Measurements from ENCODE around the gene SLC25A39. TPM values are rescaled to one million over a fixed set of nuclear protein-coding genes. Genes with fewer than 3 reads are reported as not detected.

Gene SLC25A39
- total and polyA plus RNA-seq, 2 of the 13 experiments (the other 11 are each of a cell fraction or from before 2014, with no cell fraction given): 144 to 151 TPM

DNA sequence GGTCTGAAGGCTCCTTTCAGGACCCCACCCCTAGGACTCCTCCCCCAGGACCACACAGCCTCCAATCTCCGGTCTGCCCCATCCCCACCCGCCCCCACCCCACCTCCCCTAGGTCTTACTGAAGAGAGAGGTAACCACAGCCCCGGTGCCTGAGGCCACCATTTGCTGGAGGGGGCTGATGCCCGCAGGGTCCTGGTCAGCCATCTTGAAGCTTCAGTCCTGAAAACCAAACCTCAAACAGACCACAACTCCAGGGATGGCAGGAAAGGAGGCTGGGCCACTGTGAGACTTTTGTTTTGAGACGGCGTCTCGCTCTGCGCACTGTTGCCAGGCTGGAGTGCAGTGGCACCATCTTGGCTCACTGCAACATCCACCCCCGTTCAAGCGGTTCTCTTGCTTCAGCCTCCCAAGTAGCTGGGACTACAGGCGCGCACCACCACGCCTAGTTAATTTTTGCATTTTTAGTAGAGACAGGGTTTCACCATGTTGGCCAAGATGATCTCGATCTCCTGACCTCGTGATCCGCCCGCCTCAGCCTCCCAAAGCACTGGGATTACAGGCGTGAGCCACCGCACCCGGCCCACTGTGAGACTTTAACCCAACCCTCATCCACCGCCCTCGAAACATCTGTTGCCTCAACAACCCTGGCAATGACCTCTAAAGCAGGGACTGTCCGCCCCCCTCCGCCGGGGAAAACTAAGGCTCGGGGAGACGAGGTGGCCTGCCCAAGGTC, 1.1 kb downstream of the SLC25A39 start (continued):
- TF ChIP-seq USF2 (IDR thresholded peaks at IDR 0.05; ENCODE audit: low read depth, low read length): no peak
- TF ChIP-seq USF2 (CRISPR knock-in tag; IDR thresholded peaks at IDR 0.05; ENCODE audit: borderline replicate concordance): no peak
- 0 out of 2 replicates have a peak, but pooled peaks have one; percentile 43 for TF ChIP-seq ZNF615 (CRISPR knock-in tag; IDR thresholded peaks at IDR 0.05; ENCODE audit: borderline replicate concordance)
- TF ChIP-seq ELF3 (CRISPR knock-in tag; IDR thresholded peaks at IDR 0.05): no peak
- no peak for TF ChIP-seq HNRNPL (IDR thresholded peaks at IDR 0.05; ENCODE audit: low read depth, low read length)
- TF ChIP-seq, protein P1, sequence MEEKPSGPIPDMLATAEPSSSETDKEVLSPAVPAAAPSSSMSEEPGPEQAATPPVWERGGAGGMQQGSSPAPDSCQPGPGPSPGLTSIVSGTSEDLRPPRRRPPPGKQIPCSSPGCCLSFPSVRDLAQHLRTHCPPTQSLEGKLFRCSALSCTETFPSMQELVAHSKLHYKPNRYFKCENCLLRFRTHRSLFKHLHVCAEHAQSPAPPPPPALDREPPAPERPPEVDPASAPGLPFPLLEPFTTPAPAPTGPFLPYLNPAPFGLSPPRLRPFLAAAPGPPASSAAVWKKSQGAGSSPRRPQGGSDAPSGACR (CRISPR knock-in tag; IDR thresholded peaks at IDR 0.05): peak; percentile 86; the same call in 1 of the 2 replicates
- TF ChIP-seq ZMYM2 (CRISPR knock-in tag; IDR thresholded peaks at IDR 0.05): no peak
- peak; percentile 20 for TF ChIP-seq KAT7 (CRISPR knock-in tag; IDR thresholded peaks at IDR 0.05; ENCODE audit: borderline replicate concordance)
- TF ChIP-seq DR1 (CRISPR knock-in tag; IDR thresholded peaks at IDR 0.05): no peak
- TF ChIP-seq TFDP2 (CRISPR knock-in tag; IDR thresholded peaks at IDR 0.05): no peak
- TF ChIP-seq, protein P2, sequence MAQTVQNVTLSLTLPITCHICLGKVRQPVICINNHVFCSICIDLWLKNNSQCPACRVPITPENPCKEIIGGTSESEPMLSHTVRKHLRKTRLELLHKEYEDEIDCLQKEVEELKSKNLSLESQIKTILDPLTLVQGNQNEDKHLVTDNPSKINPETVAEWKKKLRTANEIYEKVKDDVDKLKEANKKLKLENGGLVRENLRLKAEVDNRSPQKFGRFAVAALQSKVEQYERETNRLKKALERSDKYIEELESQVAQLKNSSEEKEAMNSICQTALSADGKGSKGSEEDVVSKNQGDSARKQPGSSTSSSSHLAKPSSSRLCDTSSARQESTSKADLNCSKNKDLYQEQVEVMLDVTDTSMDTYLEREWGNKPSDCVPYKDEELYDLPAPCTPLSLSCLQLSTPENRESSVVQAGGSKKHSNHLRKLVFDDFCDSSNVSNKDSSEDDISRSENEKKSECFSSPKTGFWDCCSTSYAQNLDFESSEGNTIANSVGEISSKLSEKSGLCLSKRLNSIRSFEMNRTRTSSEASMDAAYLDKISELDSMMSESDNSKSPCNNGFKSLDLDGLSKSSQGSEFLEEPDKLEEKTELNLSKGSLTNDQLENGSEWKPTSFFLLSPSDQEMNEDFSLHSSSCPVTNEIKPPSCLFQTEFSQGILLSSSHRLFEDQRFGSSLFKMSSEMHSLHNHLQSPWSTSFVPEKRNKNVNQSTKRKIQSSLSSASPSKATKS (CRISPR knock-in tag; IDR thresholded peaks at IDR 0.05): 0 out of 2 replicates have a peak, but pooled peaks have one; percentile 91
- TF ChIP-seq IKZF5 (CRISPR knock-in tag; IDR thresholded peaks at IDR 0.05): no peak; the same call in 1 of the 2 replicates
- peak; percentile 54 for TF ChIP-seq YY1 (IDR thresholded peaks at IDR 0.05; ENCODE audit: insufficient read depth, insufficient replicate concordance, low read depth, low read length)
- TF ChIP-seq, protein P3, sequence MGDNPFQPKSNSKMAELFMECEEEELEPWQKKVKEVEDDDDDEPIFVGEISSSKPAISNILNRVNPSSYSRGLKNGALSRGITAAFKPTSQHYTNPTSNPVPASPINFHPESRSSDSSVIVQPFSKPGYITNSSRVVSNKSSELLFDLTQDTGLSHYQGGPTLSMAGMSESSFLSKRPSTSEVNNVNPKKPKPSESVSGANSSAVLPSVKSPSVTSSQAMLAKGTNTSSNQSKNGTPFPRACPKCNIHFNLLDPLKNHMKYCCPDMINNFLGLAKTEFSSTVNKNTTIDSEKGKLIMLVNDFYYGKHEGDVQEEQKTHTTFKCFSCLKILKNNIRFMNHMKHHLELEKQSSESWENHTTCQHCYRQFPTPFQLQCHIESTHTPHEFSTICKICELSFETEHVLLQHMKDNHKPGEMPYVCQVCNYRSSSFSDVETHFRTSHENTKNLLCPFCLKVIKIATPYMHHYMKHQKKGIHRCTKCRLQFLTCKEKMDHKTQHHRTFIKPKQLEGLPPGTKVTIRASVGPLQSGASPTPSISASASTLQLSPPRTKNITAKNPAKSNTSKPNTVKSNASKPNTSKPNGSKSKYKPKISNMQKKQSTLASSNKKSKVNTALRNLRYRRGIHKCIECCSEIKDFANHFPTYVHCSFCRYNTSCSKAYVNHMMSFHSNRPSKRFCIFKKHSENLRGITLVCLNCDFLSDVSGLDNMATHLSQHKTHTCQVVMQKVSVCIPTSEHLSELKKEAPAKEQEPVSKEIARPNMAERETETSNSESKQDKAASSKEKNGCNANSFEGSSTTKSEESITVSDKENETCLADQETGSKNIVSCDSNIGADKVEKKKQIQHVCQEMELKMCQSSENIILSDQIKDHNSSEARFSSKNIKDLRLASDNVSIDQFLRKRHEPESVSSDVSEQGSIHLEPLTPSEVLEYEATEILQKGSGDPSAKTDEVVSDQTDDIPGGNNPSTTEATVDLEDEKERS (CRISPR knock-in tag; IDR thresholded peaks at IDR 0.05): peak; percentile 61
- TF ChIP-seq ARHGAP35 (CRISPR knock-in tag; IDR thresholded peaks at IDR 0.05; ENCODE audit: borderline replicate concordance): peak; percentile 25; the same call in 1 of the 2 replicates
- TF ChIP-seq NAIF1 (CRISPR knock-in tag; IDR thresholded peaks at IDR 0.05; ENCODE audit: borderline replicate concordance): peak; percentile 69; the same call in 1 of the 2 replicates
